Fibroblast of mammary gland (primary cell): Measurements from ENCODE around the gene FSTL5.

Experiments
- DNase-seq: peaks from one replicate; pipeline ENCODE4 v3.0.0-alpha.2; 2010; ENCODE audit warnings: low read depth
- H3K4me3 ChIP-seq: 2 replicates; pipeline ENCODE4 v1.5.1; 2011; ENCODE audit warnings: low read depth, mild to moderate bottlenecking, low read length, moderate library complexity; ENCODE audit not compliant: control insufficient read depth
- CTCF ChIP-seq: conservative IDR thresholded peaks from 2 replicates; pipeline ENCODE4 v1.5.1; 2011; ENCODE audit warnings: low read depth, low read length, inconsistent platforms; ENCODE audit not compliant: control insufficient read depth, insufficient read depth

The FSTL5 gene

GRCh38 chr4:162015090-162015489 is 148.7 kb downstream of the FSTL5 start:
- no peak overlapping the region for H3K4me3 ChIP-seq
- no peak for TF ChIP-seq CTCF
- no peak for DNase-seq

GRCh38 chr4:162011089-162011488 is 152.7 kb downstream of the FSTL5 start:
- H3K4me3 ChIP-seq, result no peak overlapping the region
- no peak for DNase-seq
- TF ChIP-seq CTCF, result no peak

- TF ChIP-seq CTCF, result no peak
- DNase-seq, result no peak
- H3K4me3 ChIP-seq, result no peak overlapping the region
Measured at GRCh38 chr4:162010362-162010761, 153.4 kb downstream of the FSTL5 start.

GRCh38 chr4:161992317-161992716 is 171.5 kb downstream of the FSTL5 start:
- no peak overlapping the region for H3K4me3 ChIP-seq
- no peak for TF ChIP-seq CTCF
- DNase-seq, result no peak

- DNase-seq, result no peak
- no peak overlapping the region for H3K4me3 ChIP-seq
- TF ChIP-seq CTCF, result no peak
Measured at GRCh38 chr4:161991811-161992210, 172.0 kb downstream of the FSTL5 start.

- no peak for DNase-seq
- TF ChIP-seq CTCF, result no peak
- H3K4me3 ChIP-seq, result no peak overlapping the region
Measured at GRCh38 chr4:161990721-161991120, 173.1 kb downstream of the FSTL5 start.

GRCh38 chr4:161988946-161989345 is 174.9 kb downstream of the FSTL5 start:
- no peak for DNase-seq
- TF ChIP-seq CTCF, result no peak
- no peak overlapping the region for H3K4me3 ChIP-seq
